IgD-negative memory B cell (primary cell): ENCODE results near the gene ADARB2. TPM values are rescaled to one million over a fixed set of nuclear protein-coding genes. Genes with fewer than 3 reads are reported as not detected.

Experiments
- H3K27ac Mint-ChIP-seq, 3 donors: one replicate each; pipeline ENCODE4 v1.8.0; 2020 to 2022; ENCODE audit warnings: mild to moderate bottlenecking in 3 of 3, mixed read lengths in 3 of 3, moderate library complexity in 1 of 3
- H3K27me3 Mint-ChIP-seq: one replicate; pipeline ENCODE4 v1.8.0; 2021; ENCODE audit warnings: mixed read lengths
- H3K36me3 Mint-ChIP-seq: one replicate; pipeline ENCODE4 v1.8.0; 2020; ENCODE audit warnings: mild to moderate bottlenecking, mixed read lengths
- H3K4me1 Mint-ChIP-seq, 3 donors: one replicate each; pipeline ENCODE4 v1.8.0; 2020 to 2022; ENCODE audit warnings: mixed read lengths in 3 of 3, mild to moderate bottlenecking in 1 of 3
- H3K4me3 Mint-ChIP-seq, 4 donors: one replicate each; pipeline ENCODE4 v1.8.0; 2020 to 2022; ENCODE audit warnings: mild to moderate bottlenecking in 4 of 4, mixed read lengths in 4 of 4, moderate library complexity in 3 of 4
- H3K9me3 Mint-ChIP-seq, 3 donors: one replicate each; pipeline ENCODE4 v1.8.0; 2020 to 2021; ENCODE audit warnings: mixed read lengths in 3 of 3, mild to moderate bottlenecking in 1 of 3
- polyA plus RNA-seq: library from polyadenylated mRNA; unstranded; fragments of 300-500 nt; fragmentation: Illumina TruSeq; gene quantifications from one replicate; pipeline ENCODE4 v1.2.3, GENCODE V29; 2021

The ADARB2 gene
- polyA plus RNA-seq, 1 donor from 2014 or later, result not detected

- Mint-ChIP-seq H3K27ac (no peak overlapping the region), H3K4me3 (no peak overlapping the region), H3K9me3 (peaks cover 0 to 2% (median 0%) of the 10 kb centered on the region in 3 donors), H3K4me1 (no peaks in the 10 kb centered on the region), H3K36me3 (no peaks in the 10 kb centered on the region), H3K27me3 (peaks cover 2% of the 10 kb centered on the region)
Observed at GRCh38 chr10:1213252-1214070, 523.9 kb downstream of the ADARB2 start.

- Mint-ChIP-seq H3K36me3 (no peaks in the 10 kb centered on the region), H3K9me3 (peaks cover 0 to 2% (median 0%) of the 10 kb centered on the region in 3 donors), H3K27ac (no peak overlapping the region), H3K4me3 (no peak overlapping the region), H3K4me1 (no peaks in the 10 kb centered on the region), H3K27me3 (peaks cover 2% of the 10 kb centered on the region)
Observed at GRCh38 chr10:1212571-1213141, 524.7 kb downstream of the ADARB2 start.

GRCh38 chr10:1211844-1212570 is 525.3 kb downstream of the ADARB2 start:
- Mint-ChIP-seq H3K36me3 (no peaks in the 10 kb centered on the region), H3K27me3 (peaks cover 2% of the 10 kb centered on the region), H3K4me1 (no peaks in the 10 kb centered on the region), H3K4me3 (no peak overlapping the region), H3K27ac (no peak overlapping the region), H3K9me3 (peaks cover 0 to 2% (median 0%) of the 10 kb centered on the region in 3 donors)

- peaks cover 2% of the 10 kb centered on the region for H3K27me3 Mint-ChIP-seq
- no peak overlapping the region for H3K4me3 Mint-ChIP-seq
- peaks cover 0 to 2% (median 0%) of the 10 kb centered on the region in 3 donors for H3K9me3 Mint-ChIP-seq
- no peaks in the 10 kb centered on the region for H3K4me1 Mint-ChIP-seq
- H3K36me3 Mint-ChIP-seq, result no peaks in the 10 kb centered on the region
- no peak overlapping the region for H3K27ac Mint-ChIP-seq
Observed at GRCh38 chr10:1210667-1211066, 526.7 kb downstream of the ADARB2 start.

- H3K27me3 Mint-ChIP-seq, result peaks cover 2% of the 10 kb centered on the region
- no peaks in the 10 kb centered on the region for H3K36me3 Mint-ChIP-seq
- H3K27ac Mint-ChIP-seq, result no peak overlapping the region
- no peaks in the 10 kb centered on the region for H3K4me1 Mint-ChIP-seq
- no peak overlapping the region for H3K4me3 Mint-ChIP-seq
- peaks cover 0 to 2% (median 0%) of the 10 kb centered on the region in 3 donors for H3K9me3 Mint-ChIP-seq
Observed at GRCh38 chr10:1209355-1209979, 527.9 kb downstream of the ADARB2 start.

- no peak overlapping the region for H3K27ac Mint-ChIP-seq
- H3K4me3 Mint-ChIP-seq, result no peak overlapping the region
Observed at GRCh38 chr10:1208366-1209311, 528.7 kb downstream of the ADARB2 start.

GRCh38 chr10:1206601-1207000 is 530.7 kb downstream of the ADARB2 start:
- Mint-ChIP-seq H3K4me3 (no peak overlapping the region), H3K27ac (no peak overlapping the region), H3K36me3 (no peaks in the 10 kb centered on the region), H3K9me3 (no peaks in the 10 kb centered on the region), H3K4me1 (no peaks in the 10 kb centered on the region), H3K27me3 (no peaks in the 10 kb centered on the region)

More at GRCh38 chr10:1208366-1209311, 528.7 kb downstream of the ADARB2 start:
- H3K4me1 Mint-ChIP-seq, result no peaks in the 10 kb centered on the region
- peaks cover 2% of the 10 kb centered on the region for H3K27me3 Mint-ChIP-seq
- H3K9me3 Mint-ChIP-seq, result peaks cover 0 to 2% (median 0%) of the 10 kb centered on the region in 3 donors
- no peaks in the 10 kb centered on the region for H3K36me3 Mint-ChIP-seq

- no peaks in the 10 kb centered on the region for H3K27me3 Mint-ChIP-seq
- H3K4me3 Mint-ChIP-seq, result peak overlapping the region in 1 of 4 donors; percentile 75
- no peaks in the 10 kb centered on the region for H3K36me3 Mint-ChIP-seq
- no peak overlapping the region for H3K27ac Mint-ChIP-seq
- H3K9me3 Mint-ChIP-seq, result no peaks in the 10 kb centered on the region
- no peaks in the 10 kb centered on the region for H3K4me1 Mint-ChIP-seq
Observed at GRCh38 chr10:1206101-1206500, 531.2 kb downstream of the ADARB2 start.

GRCh38 chr10:1205450-1206030 is 531.8 kb downstream of the ADARB2 start:
- Mint-ChIP-seq H3K27me3 (no peaks in the 10 kb centered on the region), H3K4me3 (no peak overlapping the region), H3K27ac (no peak overlapping the region), H3K4me1 (no peaks in the 10 kb centered on the region), H3K9me3 (no peaks in the 10 kb centered on the region), H3K36me3 (no peaks in the 10 kb centered on the region)

GRCh38 chr10:1204434-1205326 is 532.6 kb downstream of the ADARB2 start:
- Mint-ChIP-seq H3K4me1 (no peaks in the 10 kb centered on the region), H3K4me3 (no peak overlapping the region), H3K36me3 (no peaks in the 10 kb centered on the region), H3K9me3 (no peaks in the 10 kb centered on the region), H3K27me3 (no peaks in the 10 kb centered on the region), H3K27ac (no peak overlapping the region)

GRCh38 chr10:1203704-1204103 is 533.6 kb downstream of the ADARB2 start:
- Mint-ChIP-seq H3K27ac (no peak overlapping the region), H3K4me3 (no peak overlapping the region), H3K36me3 (no peaks in the 10 kb centered on the region)

GRCh38 chr10:1203216-1203615 is 534.1 kb downstream of the ADARB2 start:
- Mint-ChIP-seq H3K27me3 (peaks cover 2% of the 10 kb centered on the region), H3K4me3 (no peak overlapping the region), H3K36me3 (no peaks in the 10 kb centered on the region), H3K9me3 (no peaks in the 10 kb centered on the region), H3K27ac (no peak overlapping the region), H3K4me1 (no peaks in the 10 kb centered on the region)

More at GRCh38 chr10:1203704-1204103, 533.6 kb downstream of the ADARB2 start:
- Mint-ChIP-seq H3K4me1 (no peaks in the 10 kb centered on the region), H3K27me3 (peaks cover 1% of the 10 kb centered on the region), H3K9me3 (no peaks in the 10 kb centered on the region)

GRCh38 chr10:1202343-1202742 is 535.0 kb downstream of the ADARB2 start:
- peaks cover 2% of the 10 kb centered on the region for H3K27me3 Mint-ChIP-seq
- no peaks in the 10 kb centered on the region for H3K9me3 Mint-ChIP-seq
- no peaks in the 10 kb centered on the region for H3K36me3 Mint-ChIP-seq
- no peak overlapping the region for H3K4me3 Mint-ChIP-seq
- H3K27ac Mint-ChIP-seq, result no peak overlapping the region
- H3K4me1 Mint-ChIP-seq, result no peaks in the 10 kb centered on the region
